ENCODE results near the gene SH3GLB1. TPM values are rescaled to one million over a fixed set of nuclear protein-coding genes. Genes with fewer than 3 reads are reported as not detected.

SH3GLB1 gene
- total and polyA plus RNA-seq, 2 donors (not counting 3 experiments of a cell fraction or from before 2014, with no cell fraction given), result 43.7 to 140 TPM

DNA sequence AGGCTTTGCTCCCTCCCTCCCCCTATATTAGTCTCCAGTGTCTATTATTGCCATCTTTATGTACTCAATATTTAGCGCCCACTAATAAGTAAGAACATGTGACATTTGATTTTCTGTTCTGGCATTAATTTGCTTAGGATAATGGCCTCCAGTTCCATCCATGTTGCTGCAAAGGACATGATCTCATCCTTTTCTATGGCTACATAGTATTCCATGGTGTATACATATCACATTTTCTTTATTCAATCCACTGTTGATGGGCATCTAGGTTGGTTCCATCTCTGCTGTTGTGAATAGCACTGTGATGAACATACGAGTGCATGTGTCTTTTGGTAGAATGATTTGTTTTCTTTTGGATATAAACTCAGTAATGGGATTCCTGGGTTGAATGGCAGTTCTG lies 61.3 kb downstream of the SH3GLB1 start:
- TF ChIP-seq JUN (IDR thresholded peaks at IDR 0.05; ENCODE audit: borderline replicate concordance, insufficient read depth, insufficient read length, low read depth) (no peak), MYC (IDR thresholded peaks at IDR 0.05; ENCODE audit: low read depth, low read length) (no peak), MAX (IDR thresholded peaks at IDR 0.05; ENCODE audit: insufficient read depth, insufficient read length) (no peak), FOS (IDR thresholded peaks at IDR 0.05; ENCODE audit: borderline replicate concordance, insufficient read depth, low read length) (no peak), POLR2AphosphoS5 (IDR thresholded peaks at IDR 0.05; ENCODE audit: insufficient read depth, low read depth, low read length) (no peak), EZH2 (IDR thresholded peaks at IDR 0.05; ENCODE audit: borderline replicate concordance, low read depth, low read length, severe bottlenecking) (no peak), CTCF (IDR thresholded peaks at IDR 0.05; ENCODE audit: extremely low read depth in 1 of 2, insufficient read depth in 1 of 2, low read depth in 1 of 2, low read length in 2 of 2) (no peak), GATA2 (IDR thresholded peaks at IDR 0.05; ENCODE audit: insufficient read depth, insufficient read length, low read depth, low read length) (no peak), POLR2A (IDR thresholded peaks at IDR 0.05; ENCODE audit: low read depth, low read length) (no peak)
- Histone ChIP-seq H4K20me1 (replicated peaks; ENCODE audit: control insufficient read depth, extremely low read depth, insufficient read depth, low read length) (no peaks in the 10 kb centered on the region), H3K4me3 (replicated peaks in 1 of 3; ENCODE audit: insufficient read depth in 1 of 3, low read depth in 1 of 3, low read length in 3 of 3) (no peak overlapping the region), H3K4me2 (ENCODE audit: insufficient read depth, low read length) (no peak overlapping the region), H3K9me3 (replicated peaks; ENCODE audit: control insufficient read depth, insufficient read depth, low read length) (no peaks in the 10 kb centered on the region), H3K9me1 (replicated peaks; ENCODE audit: control insufficient read depth, extremely low read depth, insufficient read depth, low read length) (no peaks in the 10 kb centered on the region), H3K4me1 (ENCODE audit: control insufficient read depth, extremely low read depth, insufficient read depth, low read length) (no peaks in the 10 kb centered on the region), H3K27me3 (ENCODE audit: control insufficient read depth in 2 of 2, insufficient read depth in 2 of 2, low read length in 2 of 2) (peaks cover 0 to 5% of the 10 kb centered on the region in 2 experiments), H3K9ac (replicated peaks; ENCODE audit: extremely low read depth, insufficient read depth, low read length) (no peak overlapping the region), H3K36me3 (ENCODE audit: control insufficient read depth in 2 of 2, extremely low read depth in 1 of 2, insufficient read depth in 2 of 2, low read length in 2 of 2) (no peaks in the 10 kb centered on the region), H3K79me2 (ENCODE audit: control insufficient read depth, insufficient read depth, low read length) (no peaks in the 10 kb centered on the region), H3K27ac (ENCODE audit: insufficient read depth, low read depth, low read length) (no peak overlapping the region), H2AFZ (ENCODE audit: low read depth, low read length) (no peak overlapping the region)
- BruUV-seq (replicated peaks), result no TSS peak
- intact Hi-C loops (cut with micrococcal nuclease), result no loop called here
- DNase-seq (ENCODE audit: low read depth, low spot score) (no peak), FAIRE-seq (no peak)
- POLR2A ChIA-PET, result no interaction called here
- dilution Hi-C loops (cut with MboI; ENCODE audit: extremely low pct_ligation_motif_present, low sequenced_read_pairs), result no loop called here
- CTCF ChIA-PET, result no interaction called here
